Mononuclear cell (primary cell): Measurements from ENCODE around the gene MARCHF9. TPM values are rescaled to one million over a fixed set of nuclear protein-coding genes. Genes with fewer than 3 reads are reported as not detected.

Source experiments
- H3K27me3 ChIP-seq: 2 replicates; pipeline ENCODE4 v1.6.0; 2011; ENCODE audit warnings: low read length, control low read depth; ENCODE audit not compliant: insufficient read depth
- H3K4me1 ChIP-seq: 2 replicates; pipeline ENCODE4 v1.5.1; 2011; ENCODE audit warnings: mild to moderate bottlenecking, low read length, control low read depth; ENCODE audit not compliant: insufficient read depth
- H3K4me3 ChIP-seq: 2 replicates; pipeline ENCODE4 v1.5.1; 2011; ENCODE audit warnings: mild to moderate bottlenecking, low read length, moderate library complexity
- H3K9me3 ChIP-seq: 2 replicates; pipeline ENCODE4 v1.5.1; 2011; ENCODE audit warnings: low read depth, mild to moderate bottlenecking, control low read depth, low read length
- total RNA-seq: library from RNA; depleted of rRNA; stranded (reverse); fragments of >200 nt; gene quantifications from one replicate; pipeline ENCODE4 v1.2.3, GENCODE V29; 2012

MARCHF9 gene
- total RNA-seq, 1 donor: 13.9 TPM

- Histone ChIP-seq H3K27me3 (no peaks in the 10 kb centered on the region), H3K4me3 (no peak overlapping the region), H3K9me3 (no peaks in the 10 kb centered on the region), H3K4me1 (peaks cover 6% of the 10 kb centered on the region)
Observed at GRCh38 chr12:57802607-57803006, 47.7 kb downstream of the MARCHF9 start.

GRCh38 chr12:57803319-57803893 is 48.5 kb downstream of the MARCHF9 start:
- H3K4me3 ChIP-seq: no peak overlapping the region
- no peaks in the 10 kb centered on the region for H3K27me3 ChIP-seq
- no peaks in the 10 kb centered on the region for H3K4me1 ChIP-seq
- no peaks in the 10 kb centered on the region for H3K9me3 ChIP-seq

- no peaks in the 10 kb centered on the region for H3K27me3 ChIP-seq
- H3K4me3 ChIP-seq: no peak overlapping the region
- H3K4me1 ChIP-seq: no peaks in the 10 kb centered on the region
- H3K9me3 ChIP-seq: no peaks in the 10 kb centered on the region
Observed at GRCh38 chr12:57806677-57807076, 51.8 kb downstream of the MARCHF9 start.

GRCh38 chr12:57807285-57807684 is 52.4 kb downstream of the MARCHF9 start:
- H3K4me3 ChIP-seq: no peak overlapping the region
- H3K4me1 ChIP-seq: no peaks in the 10 kb centered on the region
- no peaks in the 10 kb centered on the region for H3K9me3 ChIP-seq
- H3K27me3 ChIP-seq: no peaks in the 10 kb centered on the region

GRCh38 chr12:57808351-57808750 is 53.4 kb downstream of the MARCHF9 start:
- Histone ChIP-seq H3K4me3 (no peak overlapping the region), H3K4me1 (no peaks in the 10 kb centered on the region), H3K27me3 (no peaks in the 10 kb centered on the region), H3K9me3 (no peaks in the 10 kb centered on the region)

GRCh38 chr12:57809425-57809824 is 54.5 kb downstream of the MARCHF9 start:
- Histone ChIP-seq H3K9me3 (no peaks in the 10 kb centered on the region), H3K4me3 (no peak overlapping the region)

More at GRCh38 chr12:57809425-57809824, 54.5 kb downstream of the MARCHF9 start:
- no peaks in the 10 kb centered on the region for H3K27me3 ChIP-seq
- no peaks in the 10 kb centered on the region for H3K4me1 ChIP-seq

Other genes with a start within 250 kb of the MARCHF9 start
- gene DDIT3, start 234.6 kb upstream of the MARCHF9 start, total RNA-seq: 130 TPM
- gene MBD6, start 232.3 kb upstream of the MARCHF9 start, total RNA-seq: 10.6 TPM
- 52.2 TPM for gene DCTN2, start 207.9 kb upstream of the MARCHF9 start, total RNA-seq
- 0.21 TPM for gene KIF5A, start 205.1 kb upstream of the MARCHF9 start, total RNA-seq
- gene PIP4K2C, start 163.9 kb upstream of the MARCHF9 start, total RNA-seq: 26.0 TPM
- gene DTX3, start 150.3 kb upstream of the MARCHF9 start, total RNA-seq: 12.6 TPM
- gene ARHGEF25, start 143.7 kb upstream of the MARCHF9 start, total RNA-seq: 0.31 TPM
- gene B4GALNT1, start 121.9 kb upstream of the MARCHF9 start, total RNA-seq: under 0.01 TPM
- gene OS9, start 61.0 kb upstream of the MARCHF9 start, total RNA-seq: 166 TPM
- 7.6 TPM for gene AGAP2, start 16.4 kb upstream of the MARCHF9 start, total RNA-seq
- 7.9 TPM for gene TSPAN31, start 10.1 kb upstream of the MARCHF9 start, total RNA-seq
- gene CDK4, start 2.8 kb upstream of the MARCHF9 start, total RNA-seq: 9.2 TPM
- gene CYP27B1, start 12.0 kb downstream of the MARCHF9 start, total RNA-seq: 1.3 TPM
- 2.3 TPM for gene METTL1, start 17.0 kb downstream of the MARCHF9 start, total RNA-seq
- gene EEF1AKMT3, start 17.5 kb downstream of the MARCHF9 start, total RNA-seq: 1.7 TPM
- gene TSFM, start 27.7 kb downstream of the MARCHF9 start, total RNA-seq: 17.2 TPM
- 0.52 TPM for gene AVIL, start 63.6 kb downstream of the MARCHF9 start, total RNA-seq
- 60.2 TPM for gene CTDSP2, start 91.6 kb downstream of the MARCHF9 start, total RNA-seq
- gene ATP23, start 186.5 kb downstream of the MARCHF9 start, total RNA-seq: 10.4 TPM